OCI-LY3 (cell line): ENCODE measurements around the gene GPR89A.

Source experiments
- H2AFZ ChIP-seq: fragments of 200-600, 300-600 bp; shearing (Covaris generic); 2 replicates; pipeline ENCODE4 v1.6.0; 2014; ENCODE audit warnings: antibody characterized with exemption, low read depth, low read length
- H3K27ac ChIP-seq: fragments of 200-600, 300-600 bp; sonication (generic); 2 replicates; pipeline ENCODE4 v1.5.1; 2014; ENCODE audit warnings: mild to moderate bottlenecking, low read length, moderate library complexity, mixed read lengths
- H3K27me3 ChIP-seq: fragments of 200-600, 300-600 bp; sonication (generic); 2 replicates; pipeline ENCODE4 v1.6.1; 2014; ENCODE audit warnings: low read depth, low read length, mixed read lengths
- H3K36me3 ChIP-seq: fragments of 200-600, 300-600 bp; sonication (generic); replicated peaks from 2 replicates; pipeline ENCODE3; 2014; ENCODE audit warnings: low read depth, low read length, mixed read lengths
- H3K4me1 ChIP-seq: fragments of 300-600, 200-600 bp; sonication (generic); 2 replicates; pipeline ENCODE4 v1.6.1; 2014; ENCODE audit warnings: low read length, mixed read lengths
- H3K4me2 ChIP-seq: fragments of 200-600, 300-600 bp; sonication (generic); 2 replicates; pipeline ENCODE4 v1.6.1; 2014; ENCODE audit warnings: low read length, mixed read lengths
- H3K4me3 ChIP-seq: fragments of 300-600, 200-600 bp; sonication (generic); 2 replicates; pipeline ENCODE4 v1.5.1; 2014; ENCODE audit warnings: antibody characterized with exemption, mild to moderate bottlenecking, low read length, moderate library complexity
- H3K79me2 ChIP-seq: fragments of 300-600, 200-600 bp; shearing (Covaris generic); 2 replicates; pipeline ENCODE4 v1.6.1; 2014; ENCODE audit warnings: mild to moderate bottlenecking, low read length, mixed read lengths
- H3K9ac ChIP-seq: fragments of 300-600, 200-600 bp; shearing (Covaris generic); 2 replicates; pipeline ENCODE4 v1.6.0; 2014; ENCODE audit warnings: mild to moderate bottlenecking, low read length, moderate library complexity
- H3K9me3 ChIP-seq: fragments of 200-600, 300-600 bp; shearing (Covaris generic); 2 replicates; pipeline ENCODE4 v1.6.1; 2014; ENCODE audit warnings: low read length, mixed read lengths; ENCODE audit not compliant: insufficient read depth
- H4K20me1 ChIP-seq: fragments of 200-600, 300-600 bp; sonication (generic); 2 replicates; pipeline ENCODE4 v1.6.1; 2016; ENCODE audit warnings: low read length, mixed read lengths; ENCODE audit not compliant: insufficient read depth
- CTCF ChIP-seq: fragments of 200-600, 300-600 bp; sonication (generic); IDR thresholded peaks from 2 replicates; pipeline ENCODE4 v1.5.1; 2014; ENCODE audit warnings: antibody characterized with exemption, low read length, low read depth
- EZH2phosphoT487 ChIP-seq: fragments of 200-600 bp; shearing (Covaris generic); IDR thresholded peaks from 2 replicates; pipeline ENCODE4 v1.6.1; 2018; ENCODE audit warnings: antibody characterized with exemption, mixed run types, low read depth

Gene GPR89A

GRCh38 chr1:145719230-145720079, 111.7 kb downstream of the GPR89A start, which contains the start of gene CD160:
TSS of gene CD160 (plus strand) at chr1:145719499. CDS start at chr1:145728328, 8,829 bp downstream.
- Histone ChIP-seq H2AFZ (no peak within 1 kb of the TSS), H3K4me1 (peaks cover 5% of the 10 kb centered on the region), H3K36me3 (no peaks in the 10 kb centered on the region), H3K79me2 (no peaks in the 10 kb centered on the region), H3K4me3 (no peak within 1 kb of the TSS), H4K20me1 (no peaks in the 10 kb centered on the region), H3K9ac (no peak within 1 kb of the TSS), H3K27ac (no peak within 1 kb of the TSS), H3K4me2 (no peak within 1 kb of the TSS), H3K27me3 (peaks cover 9% of the 10 kb centered on the region), H3K9me3 (no peaks in the 10 kb centered on the region)
- TF ChIP-seq EZH2phosphoT487: no peak
- TF ChIP-seq CTCF: no peak
